BJ (cell line): ENCODE results near the gene POLD1. TPM values are rescaled to one million over a fixed set of nuclear protein-coding genes. Genes with fewer than 3 reads are reported as not detected.

Experiments used
- CTCF ChIA-PET: fragments of 350-600 bp; formaldehyde crosslinking; extraction: SDS; loops from one replicate; lab custom pipeline; 2021; ENCODE audit warnings: antibody characterized with exemption, inconsistent platforms; lab: Yijun Ruan, JAX
- POLR2A ChIA-PET: fragments of 300-600 bp; sonication (Branson Sonifier 250); formaldehyde crosslinking; extraction: SDS; loops from one replicate; lab custom pipeline; 2021; ENCODE audit warnings: antibody characterized with exemption; lab: Charles Lee
- DNase-seq: peaks from one replicate; pipeline ENCODE4 v3.0.0-alpha.2; 2011; ENCODE audit warnings: low read depth
- H3K27me3 ChIP-seq: 2 replicates; pipeline ENCODE4 v1.6.0; 2011; ENCODE audit warnings: low read length; ENCODE audit not compliant: control insufficient read depth, insufficient read depth
- H3K36me3 ChIP-seq: 2 replicates; pipeline ENCODE4 v1.5.1; 2011; ENCODE audit warnings: low read length; ENCODE audit not compliant: control insufficient read depth, insufficient read depth
- H3K4me3 ChIP-seq: 2 replicates; pipeline ENCODE4 v1.5.1; 2011; ENCODE audit warnings: low read depth, mild to moderate bottlenecking, control low read depth, low read length
- CTCF ChIP-seq: IDR thresholded peaks from 2 replicates; pipeline ENCODE4 v1.5.1; 2011; ENCODE audit warnings: low read depth, mild to moderate bottlenecking, control low read depth, inconsistent platforms, low read length, moderate library complexity; ENCODE audit not compliant: insufficient read depth
- polyA plus RNA-seq: library from polyadenylated mRNA; depleted of rRNA; stranded (reverse); fragments of >200 nt; gene quantifications from 2 replicates; pipeline ENCODE4 v1.2.3, GENCODE V29; 2011; rRNA removed

The POLD1 gene
- polyA plus RNA-seq, 1 experiment: 10.8 TPM

DNA sequence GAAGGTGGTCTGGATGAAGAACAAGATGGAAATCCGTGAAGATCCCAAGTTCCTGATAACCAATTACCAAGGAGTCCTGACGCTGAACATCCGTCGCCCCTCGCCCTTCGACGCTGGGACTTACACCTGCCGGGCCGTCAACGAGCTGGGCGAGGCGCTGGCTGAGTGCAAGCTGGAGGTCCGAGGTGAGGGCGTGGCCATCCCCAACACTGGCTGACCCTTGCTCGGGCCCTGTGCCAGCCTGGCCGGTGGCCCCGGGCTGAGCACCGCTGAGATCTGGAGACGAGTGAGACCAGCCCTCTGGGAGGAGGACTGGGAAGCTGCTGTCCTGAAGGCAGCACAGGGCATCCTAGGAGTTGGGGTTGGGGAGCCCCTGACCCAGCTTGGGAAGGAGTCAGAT, 80.2 kb downstream of the POLD1 start:
- DNase-seq: no peak
- H3K36me3 ChIP-seq: no peaks in the 10 kb centered on the region
- H3K4me3 ChIP-seq: no peak overlapping the region
- POLR2A ChIA-PET: no interaction called here
- no peaks in the 10 kb centered on the region for H3K27me3 ChIP-seq
- TF ChIP-seq CTCF: no peak
- CTCF ChIA-PET: interaction anchor here (1.1 to 7.8 kb wide), 3 partner anchors 97 to 112 kb away, joined by 4 to 82 read pairs (median 79); partner anchors contain the start of gene NAPSA

DNA sequence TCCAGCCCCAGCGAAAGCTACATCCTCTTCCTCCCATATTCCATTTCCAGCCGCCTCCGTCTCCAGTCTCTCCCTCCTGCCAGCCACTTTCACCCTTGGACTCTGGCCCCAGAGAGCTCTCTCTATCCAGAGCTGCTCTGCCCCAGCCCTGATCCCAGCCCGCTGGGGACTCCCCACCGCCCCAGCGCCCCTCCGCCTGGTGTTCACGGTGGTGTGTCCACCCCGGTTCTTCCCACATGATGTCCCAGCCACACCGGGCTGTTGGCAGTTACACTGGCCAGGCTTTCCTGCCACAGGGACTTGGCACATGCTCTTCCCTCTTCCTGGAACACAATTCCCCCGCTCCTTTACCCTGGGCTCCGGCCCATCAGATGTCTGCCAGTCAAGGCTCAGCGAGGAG, 80.9 kb downstream of the POLD1 start:
- no peaks in the 10 kb centered on the region for H3K27me3 ChIP-seq
- no peak for TF ChIP-seq CTCF
- DNase-seq: no peak
- ChIA-PET POLR2A (no interaction called here), CTCF (interaction anchor here (1.1 to 7.8 kb wide), 3 partner anchors 98 to 112 kb away, joined by 4 to 82 read pairs (median 79); partner anchors contain the start of gene NAPSA)
- no peak overlapping the region for H3K4me3 ChIP-seq
- no peaks in the 10 kb centered on the region for H3K36me3 ChIP-seq

DNA sequence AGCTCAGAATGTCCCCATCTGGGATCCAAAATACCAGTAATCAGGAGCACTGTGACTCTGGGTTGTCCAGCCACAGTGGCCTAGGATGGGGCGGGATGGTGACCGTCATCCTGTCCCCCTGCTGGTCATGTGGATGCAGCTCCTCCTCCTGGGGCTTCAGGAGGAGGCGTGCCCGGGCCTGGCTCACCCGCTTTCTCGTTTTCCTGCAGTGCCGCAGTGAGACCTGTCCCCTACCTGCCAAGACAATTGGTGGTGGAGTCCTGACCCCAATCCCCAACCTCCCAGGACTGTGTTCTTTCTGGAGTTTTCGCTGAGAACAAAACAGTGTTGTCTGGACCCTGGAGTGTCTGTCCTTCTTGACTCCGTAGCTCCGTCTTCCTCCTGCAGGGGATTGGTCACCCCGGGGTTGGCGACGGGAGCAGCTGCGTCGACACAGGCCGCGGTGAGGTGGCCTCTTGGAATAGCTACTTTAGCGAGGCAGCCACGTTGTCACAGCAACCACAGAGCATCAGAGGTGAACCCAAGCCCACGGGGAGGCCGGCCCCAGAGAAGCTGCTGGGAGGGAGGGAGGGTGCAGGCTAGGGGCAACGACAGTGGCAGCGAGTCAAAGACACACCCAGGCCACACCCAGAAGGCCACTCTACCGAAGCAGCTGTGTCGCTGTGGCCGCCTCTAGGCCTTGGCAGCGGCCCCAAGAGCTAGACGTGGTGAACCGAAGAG, 82.0 kb downstream of the POLD1 start:
- Histone ChIP-seq H3K4me3 (no peak overlapping the region), H3K27me3 (no peaks in the 10 kb centered on the region), H3K36me3 (no peaks in the 10 kb centered on the region)
- ChIA-PET CTCF (interaction anchor here (0.7 to 7.8 kb wide), 6 partner anchors 8 to 114 kb away, joined by 3 to 82 read pairs (median 6); partner anchors contain the start of gene NAPSA), POLR2A (no interaction called here)
- peak; percentile 38 for TF ChIP-seq CTCF
- DNase-seq: no peak

- DNase-seq: no peak
- TF ChIP-seq CTCF: no peak
- Histone ChIP-seq H3K36me3 (no peaks in the 10 kb centered on the region), H3K4me3 (no peak overlapping the region), H3K27me3 (no peaks in the 10 kb centered on the region)
- CTCF ChIA-PET: interaction anchor here (0.7 to 7.8 kb wide), 5 partner anchors 8 to 110 kb away, joined by 3 to 82 read pairs (median 8); partner anchors contain the start of gene NAPSA
- POLR2A ChIA-PET: no interaction called here
Measured at GRCh38 chr19:50466706-50467039, 82.5 kb downstream of the POLD1 start.

GRCh38 chr19:50467566-50467965, 83.4 kb downstream of the POLD1 start:
- H3K27me3 ChIP-seq: no peaks in the 10 kb centered on the region
- no peak overlapping the region for H3K4me3 ChIP-seq
- no peaks in the 10 kb centered on the region for H3K36me3 ChIP-seq
- ChIA-PET CTCF (interaction anchor here (0.9 to 7.8 kb wide), 2 partner anchors 99 to 111 kb away, joined by 3 to 79 read pairs; no protein-coding TSS in a partner anchor), POLR2A (no interaction called here)
- no peak for DNase-seq
- TF ChIP-seq CTCF: no peak

Other genes starting within 250 kb of the POLD1 start
- gene IZUMO2, start 221.1 kb upstream of the POLD1 start, polyA plus RNA-seq: not detected in 2 replicates
- not detected in 2 replicates for gene MYH14, start 180.7 kb upstream of the POLD1 start, polyA plus RNA-seq
- gene KCNC3, start 55.0 kb upstream of the POLD1 start, polyA plus RNA-seq: 0.02 and 0.04 TPM in 2 replicates
- 0.32 and 0.38 TPM in 2 replicates for gene NAPSA, start 18.7 kb upstream of the POLD1 start, polyA plus RNA-seq
- 51.2 and 78.4 TPM in 2 replicates for gene NR1H2, start 7.9 kb upstream of the POLD1 start, polyA plus RNA-seq
- gene SPIB, start 34.6 kb downstream of the POLD1 start, polyA plus RNA-seq: not detected in 2 replicates
- gene MYBPC2, start 48.5 kb downstream of the POLD1 start, polyA plus RNA-seq: not detected in 2 replicates
- 71.8 and 89.1 TPM in 2 replicates for gene EMC10, start 92.2 kb downstream of the POLD1 start, polyA plus RNA-seq
- 0.26 and 0.56 TPM in 2 replicates for gene GARIN5A, start 92.5 kb downstream of the POLD1 start, polyA plus RNA-seq
- 39.0 and 44.9 TPM in 2 replicates for gene JOSD2, start 126.8 kb downstream of the POLD1 start, polyA plus RNA-seq
- gene ASPDH, start 129.6 kb downstream of the POLD1 start, polyA plus RNA-seq: not detected in 2 replicates
- gene LRRC4B, start 184.1 kb downstream of the POLD1 start, polyA plus RNA-seq: 0.04 and 0.06 TPM in 2 replicates